ENCODE measurements around the gene CD47.

CD47 gene

DNA sequence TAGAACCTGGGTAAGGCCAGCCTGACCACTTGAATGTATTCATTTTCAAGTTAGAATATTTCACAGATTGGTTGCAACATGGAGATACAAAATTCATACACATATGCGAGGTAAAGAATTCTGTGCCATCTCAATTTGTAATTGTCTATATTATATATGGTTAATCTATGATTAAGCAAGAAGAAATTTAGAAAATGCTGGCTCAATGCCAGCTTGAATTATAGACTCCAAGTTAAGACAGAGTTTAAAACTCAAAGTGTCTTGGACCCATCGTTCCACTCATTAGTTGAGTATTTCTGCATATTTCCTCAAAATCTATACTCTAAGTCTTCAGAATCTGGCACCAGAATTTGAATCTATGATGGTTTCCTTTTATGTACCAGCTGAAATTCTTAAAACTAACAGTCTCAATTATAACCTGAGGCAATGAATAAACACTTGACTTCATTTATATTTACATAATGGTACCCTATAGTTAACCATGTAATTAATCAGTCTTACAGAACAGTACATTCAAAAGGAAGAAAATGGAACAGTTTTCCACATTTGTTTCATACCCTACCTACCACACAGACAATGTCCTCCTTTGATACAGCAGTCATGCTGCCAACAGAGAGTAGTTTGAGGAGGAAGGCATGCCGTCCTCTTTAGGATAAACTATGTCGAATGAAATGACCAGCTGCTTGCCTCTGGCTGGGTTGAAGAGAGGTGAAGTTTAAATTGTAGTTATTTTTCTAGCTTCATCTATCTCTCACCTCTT is 95.7 kb downstream of the CD47 start:
- H3K9me3 ChIP-seq (ENCODE audit: control insufficient read depth, insufficient read depth, low read length) = no peaks in the 10 kb centered on the region
- H3K27me3 ChIP-seq (ENCODE audit: control insufficient read depth, insufficient read depth, low read length) = no peaks in the 10 kb centered on the region
- H3K9ac ChIP-seq (ENCODE audit: low read depth, low read length) = no peak overlapping the region
- peaks cover 13% of the 10 kb centered on the region for H3K4me1 ChIP-seq (ENCODE audit: control insufficient read depth, insufficient read depth, low read length)
- H3K27ac ChIP-seq (ENCODE audit: low read depth, low read length) = no peak overlapping the region
- no peaks in the 10 kb centered on the region for H3K36me3 ChIP-seq (ENCODE audit: control insufficient read depth, insufficient read depth, low read length)
- H3K4me3 ChIP-seq (ENCODE audit: low read depth, low read length) = no peak overlapping the region

DNA sequence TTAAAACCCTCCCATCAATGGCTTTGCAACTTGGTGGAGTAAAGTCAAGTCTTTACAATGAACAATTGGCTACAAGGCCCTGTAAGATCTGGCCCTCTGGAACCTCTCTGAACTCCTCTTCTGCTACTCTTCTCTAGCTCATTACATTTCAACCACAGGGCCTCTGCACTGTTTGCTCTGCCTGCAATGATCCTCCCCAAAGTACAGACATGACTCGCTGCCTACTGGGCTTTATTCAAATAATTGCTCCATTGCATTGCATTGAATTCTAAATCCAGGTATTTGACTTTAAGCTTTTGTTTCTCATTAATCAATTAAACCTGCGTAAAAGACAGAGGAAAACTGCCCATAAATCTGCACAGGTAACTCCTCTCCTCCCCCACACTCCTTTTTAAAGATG is 96.7 kb downstream of the CD47 start:
- Histone ChIP-seq H3K27me3 (ENCODE audit: control insufficient read depth, insufficient read depth, low read length) (no peaks in the 10 kb centered on the region), H3K36me3 (ENCODE audit: control insufficient read depth, insufficient read depth, low read length) (no peaks in the 10 kb centered on the region), H3K9me3 (ENCODE audit: control insufficient read depth, insufficient read depth, low read length) (no peaks in the 10 kb centered on the region), H3K9ac (ENCODE audit: low read depth, low read length) (no peak overlapping the region), H3K4me3 (ENCODE audit: low read depth, low read length) (no peak overlapping the region), H3K4me1 (ENCODE audit: control insufficient read depth, insufficient read depth, low read length) (peaks cover 13% of the 10 kb centered on the region), H3K27ac (ENCODE audit: low read depth, low read length) (no peak overlapping the region)

DNA sequence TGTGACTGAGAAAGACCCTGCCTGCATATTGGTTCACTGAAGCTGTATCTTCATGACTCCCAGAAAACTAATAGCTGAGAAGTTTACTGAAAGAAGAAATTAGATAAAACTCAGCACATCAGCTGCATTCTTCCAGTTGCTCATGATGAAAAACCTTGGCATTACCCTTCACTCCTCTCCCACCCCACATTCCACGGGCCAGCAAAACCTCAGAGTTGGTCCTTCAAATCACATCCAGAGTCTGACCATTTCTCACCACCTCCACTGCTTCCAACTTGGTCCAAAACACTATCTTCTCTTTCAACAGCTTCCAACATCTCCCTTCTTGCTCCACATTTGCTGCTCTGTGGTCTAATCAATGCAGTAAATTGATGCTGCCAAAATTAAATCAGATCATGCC is 97.1 kb downstream of the CD47 start:
- H3K4me3 ChIP-seq (ENCODE audit: low read depth, low read length) = no peak overlapping the region
- no peak overlapping the region for H3K27ac ChIP-seq (ENCODE audit: low read depth, low read length)
- no peaks in the 10 kb centered on the region for H3K36me3 ChIP-seq (ENCODE audit: control insufficient read depth, insufficient read depth, low read length)
- no peak overlapping the region for H3K9ac ChIP-seq (ENCODE audit: low read depth, low read length)
- no peaks in the 10 kb centered on the region for H3K27me3 ChIP-seq (ENCODE audit: control insufficient read depth, insufficient read depth, low read length)
- peaks cover 9% of the 10 kb centered on the region for H3K4me1 ChIP-seq (ENCODE audit: control insufficient read depth, insufficient read depth, low read length)
- no peaks in the 10 kb centered on the region for H3K9me3 ChIP-seq (ENCODE audit: control insufficient read depth, insufficient read depth, low read length)

Data from HUES48 (cell line).